Gastrocnemius medialis (tissue), 4 donors: Measurements from ENCODE around the gene PAPOLA. TPM values are rescaled to one million over a fixed set of nuclear protein-coding genes. Genes with fewer than 3 reads are reported as not detected.

Source experiments
- ATAC-seq, 2 donors: fragments of 150-250 bp; one replicate each; pipeline ENCODE4 v1.9.1; 2016
- DNase-seq, 2 donors: peaks; one replicate each; pipeline ENCODE4 v3.0.0-alpha.2; 2019
- H3K27ac ChIP-seq, 4 donors: fragments of 200-600 bp; sonication (generic); 1 replicate in 1 of 4; 2 replicates in 3 of 4; pipeline ENCODE4 v1.5.1; 2016 to 2018; ENCODE audit warnings: mild to moderate bottlenecking in 2 of 4, moderate library complexity in 1 of 4
- H3K27me3 ChIP-seq, 3 donors: fragments of 200-600 bp; sonication (generic) in 2 of 3; 1 replicate in 1 of 3; 2 replicates in 2 of 3; pipeline versions ENCODE4 v1.5.1 to v1.6.0; 2016 to 2019; ENCODE audit warnings: mild to moderate bottlenecking in 1 of 3, moderate library complexity in 1 of 3
- H3K36me3 ChIP-seq, 2 donors: fragments of 200-600 bp; sonication (generic) in 1 of 2; one replicate each; pipeline ENCODE4 v1.5.1; 2017 to 2018
- H3K4me1 ChIP-seq, 2 donors: fragments of 200-600 bp; sonication (generic) in 1 of 2; one replicate each; pipeline ENCODE4 v1.5.1; 2016 to 2017; ENCODE audit warnings: mild to moderate bottlenecking in 2 of 2
- H3K4me3 ChIP-seq, 4 donors: fragments of 200-600 bp; sonication (generic) in 3 of 4; 1 replicate in 1 of 4; 2 replicates in 3 of 4; pipeline ENCODE4 v1.5.1; 2016 to 2019; ENCODE audit warnings: mild to moderate bottlenecking in 2 of 4
- H3K9me3 ChIP-seq, 3 donors: fragments of 200-600 bp; sonication (generic) in 2 of 3; 1 replicate in 1 of 3; 2 replicates in 2 of 3; pipeline ENCODE4 v1.5.1; 2016 to 2019
- CTCF ChIP-seq, 5 experiments: fragments of 450-650 bp in 3 of 5; fragments of 200-600 bp in 2 of 5; sonication (generic) in 2 of 5; IDR thresholded peaks in 4 of 5; conservative IDR thresholded peaks in 1 of 5; 1 replicate in 4 of 5; 2 replicates in 1 of 5; pipeline ENCODE4 v1.5.1; 2016 to 2019; ENCODE audit warnings: antibody characterized with exemption in 5 of 5, mild to moderate bottlenecking in 3 of 5, moderate library complexity in 3 of 5
- POLR2A ChIP-seq, 2 donors: fragments of 450-650 bp; IDR thresholded peaks; one replicate each; pipeline ENCODE4 v1.6.1; 2017; ENCODE audit warnings: antibody characterized with exemption in 2 of 2, mild to moderate bottlenecking in 2 of 2, moderate library complexity in 2 of 2
- in situ Hi-C, 4 donors: fragments of 200-750 bp; cut with MboI; loops; one replicate each; pipeline versions ENCODE4 v1.15.0 to v1.8.0; 2017; ENCODE audit warnings: low sequenced_read_pairs in 4 of 4
- intact Hi-C: fragments of 100-400 bp; cut with DNase I; formaldehyde crosslinking; loops from one replicate; pipeline ENCODE4 v1.15.1; 2023; ENCODE audit warnings: low total_unique reads
- total RNA-seq, 4 donors: library from RNA; depleted of rRNA; stranded (reverse); fragments of >200 nt; gene quantifications; one replicate each; pipeline versions ENCODE4 v1.1.0 to v1.2.3, GENCODE V29; 2016

The PAPOLA gene
- total RNA-seq, 4 donors from 2014 or later, result 41.5 to 66.4 (median 50.7) TPM

GRCh38 chr14:96603350-96604255 lies 101.4 kb downstream of the PAPOLA start:
- Histone ChIP-seq H3K4me3 (no peak overlapping the region), H3K4me1 (no peaks in the 10 kb centered on the region), H3K9me3 (no peaks in the 10 kb centered on the region), H3K27me3 (no peaks in the 10 kb centered on the region), H3K27ac (no peak overlapping the region), H3K36me3 (no peaks in the 10 kb centered on the region)
- in situ Hi-C loops (no loop called here), intact Hi-C loops (no loop called here)
- no peak for TF ChIP-seq POLR2A (IDR thresholded peaks at IDR 0.05)
- TF ChIP-seq CTCF (IDR thresholded peaks at IDR 0.05 in 4 of 5, conservative IDR thresholded peaks at IDR 0.05 in 1 of 5), result no peak
- DNase-seq (no peak), ATAC-seq (no peak)

- ATAC-seq (no peak), DNase-seq (no peak)
- H3K4me1 ChIP-seq, result no peaks in the 10 kb centered on the region
- intact Hi-C loops (no loop called here), in situ Hi-C loops (no loop called here)
- H3K4me3 ChIP-seq, result no peak overlapping the region
- no peak overlapping the region for H3K27ac ChIP-seq
- TF ChIP-seq CTCF (IDR thresholded peaks at IDR 0.05 in 4 of 5, conservative IDR thresholded peaks at IDR 0.05 in 1 of 5) (no peak), POLR2A (IDR thresholded peaks at IDR 0.05) (no peak)
- peaks cover 9 to 36% (median 31%) of the 10 kb centered on the region in 3 donors for H3K27me3 ChIP-seq
- H3K36me3 ChIP-seq, result no peaks in the 10 kb centered on the region
- H3K9me3 ChIP-seq, result no peaks in the 10 kb centered on the region
Measured at GRCh38 chr14:96614481-96614881, 112.3 kb downstream of the PAPOLA start.

- H3K27me3 ChIP-seq, result peaks cover 6 to 31% (median 27%) of the 10 kb centered on the region in 3 donors
- DNase-seq (no peak), ATAC-seq (no peak)
- TF ChIP-seq POLR2A (IDR thresholded peaks at IDR 0.05) (no peak), CTCF (IDR thresholded peaks at IDR 0.05 in 4 of 5, conservative IDR thresholded peaks at IDR 0.05 in 1 of 5) (no peak)
- intact Hi-C loops (no loop called here), in situ Hi-C loops (no loop called here)
- no peak overlapping the region for H3K27ac ChIP-seq
- H3K4me3 ChIP-seq, result no peak overlapping the region
- H3K36me3 ChIP-seq, result no peaks in the 10 kb centered on the region
- no peaks in the 10 kb centered on the region for H3K4me1 ChIP-seq
- no peaks in the 10 kb centered on the region for H3K9me3 ChIP-seq
Measured at GRCh38 chr14:96616161-96616721, 114.1 kb downstream of the PAPOLA start.

Other genes starting within 250 kb of the PAPOLA start
- not detected for gene BDKRB1, start 246.2 kb upstream of the PAPOLA start, total RNA-seq
- gene ATG2B, start 139.0 kb upstream of the PAPOLA start, total RNA-seq, result 10 to 100 TPM; 22.2 to 30.3 (median 28.6) TPM
- gene GSKIP, start 138.9 kb upstream of the PAPOLA start, total RNA-seq, result 10 to 100 TPM in 2 of 4 donors, 1 to 10 TPM in 2; 6.7 to 15.1 (median 8.6) TPM
- 1 to 10 TPM in 1 of 4 donors, under 1 TPM in 3; 0.61 to 1.4 (median 0.82) TPM for gene AK7, start 110.3 kb upstream of the PAPOLA start, total RNA-seq